GM12873 (cell line): ENCODE data around the gene TNS3.

Experiments
- CTCF ChIP-seq: IDR thresholded peaks from 2 replicates; pipeline ENCODE4 v1.5.1; 2012; ENCODE audit warnings: low read depth, mild to moderate bottlenecking, moderate library complexity, low read length, control low read depth; ENCODE audit not compliant: insufficient read depth; ENCODE audit errors: missing control alignments

The TNS3 gene

GRCh38 chr7:47320296-47320695, 261.6 kb downstream of the TNS3 start:
- no peak for TF ChIP-seq CTCF

- no peak for TF ChIP-seq CTCF
These were observed 263.3 kb downstream of the TNS3 start for GRCh38 chr7:47318395-47319182.

GRCh38 chr7:47317487-47317886, 264.4 kb downstream of the TNS3 start:
- TF ChIP-seq CTCF: no peak

GRCh38 chr7:47314728-47315607, 266.9 kb downstream of the TNS3 start:
- no peak for TF ChIP-seq CTCF

GRCh38 chr7:47314248-47314647, 267.7 kb downstream of the TNS3 start:
- no peak for TF ChIP-seq CTCF

GRCh38 chr7:47313564-47313963, 268.3 kb downstream of the TNS3 start:
- TF ChIP-seq CTCF: no peak

GRCh38 chr7:47311891-47312290, 270.0 kb downstream of the TNS3 start:
- TF ChIP-seq CTCF: no peak
